ENCODE results near the gene DLX3.

Gene DLX3

DNA sequence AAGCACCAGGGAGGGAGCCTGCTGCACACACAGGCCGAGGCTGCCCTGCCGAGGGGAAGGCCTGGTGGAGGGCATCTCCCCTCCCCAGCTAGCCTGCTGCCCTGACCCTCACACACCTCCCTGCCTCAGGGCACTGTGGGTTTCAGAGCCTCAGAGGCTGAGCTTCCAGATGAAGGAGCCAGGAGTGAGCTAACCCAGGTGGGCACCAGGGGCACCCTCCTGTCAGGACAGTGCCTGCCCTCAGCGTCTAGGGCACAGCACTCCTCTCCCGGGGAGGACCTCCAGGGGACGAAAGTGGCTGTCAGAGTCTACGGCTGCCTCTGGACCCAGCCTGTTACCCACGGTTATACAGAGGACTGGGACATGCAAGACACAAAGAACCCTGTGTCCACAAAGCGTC, 48.8 kb downstream of the DLX3 start:
- DNase-seq, result no peak
- in situ Hi-C loops (cut with MboI; ENCODE audit: low pct_unique_long_range_greater_than_20kb, low sequenced_read_pairs), result no loop called here

DNA sequence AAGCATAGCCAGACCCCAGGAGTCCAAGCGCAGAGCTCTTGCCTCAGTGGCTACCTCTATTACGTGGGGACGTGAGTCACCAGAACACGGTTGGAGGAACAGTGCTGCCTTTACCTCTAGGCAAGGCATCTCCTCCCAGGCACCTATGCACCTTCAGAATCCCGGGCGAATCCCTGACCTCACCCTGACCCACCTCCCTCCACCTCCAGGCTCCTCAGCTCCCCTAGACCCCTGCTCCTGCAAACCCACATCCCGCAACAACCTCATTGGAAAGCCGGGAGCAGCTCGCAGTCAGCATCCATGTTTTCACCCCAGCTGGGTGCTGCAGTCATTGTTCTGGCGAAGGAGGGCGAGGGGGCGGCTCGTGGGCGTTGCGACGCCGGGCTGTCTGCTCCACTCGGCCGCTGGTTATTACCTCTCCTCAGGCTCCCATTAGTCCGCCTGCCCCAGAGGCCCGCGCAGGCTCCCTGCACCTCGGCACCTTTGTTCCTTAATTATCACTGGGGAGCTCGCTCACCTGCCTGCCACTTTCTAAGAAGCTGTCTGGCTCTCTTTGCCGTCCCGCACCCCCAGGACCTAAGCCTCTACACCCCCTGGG, 50.7 kb downstream of the DLX3 start:
- in situ Hi-C loops (cut with MboI; ENCODE audit: low pct_unique_long_range_greater_than_20kb, low sequenced_read_pairs), result no loop called here
- no peak for DNase-seq

DNA sequence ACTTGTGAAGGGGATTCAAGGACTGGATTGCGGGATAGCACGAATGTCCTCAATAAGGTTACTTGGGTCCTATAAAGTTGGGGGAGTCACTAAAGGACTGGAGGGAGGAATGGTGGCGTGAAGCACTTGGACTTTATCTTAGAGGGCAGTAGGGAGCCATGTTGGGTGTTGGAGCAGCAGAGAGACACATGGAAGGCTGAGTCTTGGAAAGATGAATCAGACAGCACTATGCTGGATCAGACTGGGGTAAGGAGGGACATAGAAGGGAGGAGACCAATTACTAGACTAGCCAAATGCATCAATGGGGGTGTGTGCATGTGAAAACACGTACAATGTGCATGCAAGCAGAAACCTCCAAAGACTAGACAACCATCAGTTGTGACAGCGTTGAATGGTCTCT, 52.1 kb downstream of the DLX3 start:
- no peak for DNase-seq
- in situ Hi-C loops (cut with MboI; ENCODE audit: low pct_unique_long_range_greater_than_20kb, low sequenced_read_pairs), result no loop called here

DNA sequence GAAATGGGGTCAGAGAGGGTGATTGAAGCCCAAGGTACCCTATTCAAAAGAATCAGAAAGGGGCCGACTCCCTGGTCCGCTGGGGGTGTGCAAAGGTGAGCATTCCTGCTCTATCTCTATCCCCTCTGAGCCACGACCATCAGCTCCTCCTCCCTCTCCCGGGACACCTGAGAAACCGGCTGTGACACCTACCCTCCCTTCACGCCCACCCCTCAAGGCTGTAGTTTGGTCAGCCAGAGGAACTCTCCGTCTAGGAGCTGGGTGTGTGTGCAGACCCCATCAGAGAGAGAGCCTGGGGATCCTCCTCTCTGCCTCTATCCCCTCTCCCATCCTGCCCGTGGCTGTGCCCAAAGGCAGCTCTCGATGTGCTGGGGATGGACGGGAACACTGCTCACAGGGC, 53.6 kb downstream of the DLX3 start:
- in situ Hi-C loops (cut with MboI; ENCODE audit: low pct_unique_long_range_greater_than_20kb, low sequenced_read_pairs), result no loop called here
- no peak for DNase-seq
